Fibroblast of the aortic adventitia (primary cell): Measurements from ENCODE around the gene ARHGEF7. TPM values are rescaled to one million over a fixed set of nuclear protein-coding genes. Genes with fewer than 3 reads are reported as not detected.

Experiments
- DNase-seq: peaks from one replicate; pipeline ENCODE4 v3.0.0-alpha.2; 2010; ENCODE audit warnings: low read depth
- H3K4me3 ChIP-seq: 2 replicates; pipeline ENCODE4 v1.5.1; 2011; ENCODE audit warnings: low read depth, mild to moderate bottlenecking, control low read depth, low read length, moderate library complexity
- CTCF ChIP-seq: IDR thresholded peaks from 2 replicates; pipeline ENCODE4 v1.5.1; 2011; ENCODE audit warnings: mild to moderate bottlenecking, low read length, control low read depth, inconsistent platforms; ENCODE audit not compliant: insufficient read depth
- total RNA-seq: library from RNA; depleted of rRNA; stranded (reverse); fragments of >200 nt; gene quantifications from 2 replicates; pipeline ENCODE4 v1.2.3, GENCODE V29; 2012; ENCODE audit warnings: low replicate concordance

Gene ARHGEF7
- total RNA-seq, 1 donor = 35.9 TPM

- H3K4me3 ChIP-seq = no peak overlapping the region
- TF ChIP-seq CTCF = no peak
- DNase-seq = peak; percentile 50
These were observed 96.8 kb downstream of the ARHGEF7 start for GRCh38 chr13:111211789-111212516.

- no peak for DNase-seq
- no peak for TF ChIP-seq CTCF
- no peak overlapping the region for H3K4me3 ChIP-seq
These were observed 97.4 kb downstream of the ARHGEF7 start for GRCh38 chr13:111212517-111212873.

- no peak overlapping the region for H3K4me3 ChIP-seq
- TF ChIP-seq CTCF = no peak
- no peak for DNase-seq
These were observed 99.0 kb downstream of the ARHGEF7 start for GRCh38 chr13:111213964-111214726.

GRCh38 chr13:111215081-111216047, 100.3 kb downstream of the ARHGEF7 start:
- no peak for TF ChIP-seq CTCF
- no peak overlapping the region for H3K4me3 ChIP-seq
- no peak for DNase-seq

GRCh38 chr13:111216166-111216960, 101.3 kb downstream of the ARHGEF7 start:
- no peak overlapping the region for H3K4me3 ChIP-seq
- peak; percentile 53 for TF ChIP-seq CTCF
- peak; percentile 31 for DNase-seq

GRCh38 chr13:111217641-111218040, 102.5 kb downstream of the ARHGEF7 start:
- no peak overlapping the region for H3K4me3 ChIP-seq
- DNase-seq = no peak
- no peak for TF ChIP-seq CTCF
